ENCODE data around the gene TTC7B.
"Not testable (repeated sequence)": the region's sequence is repeated elsewhere in the genome, so short reads cannot be mapped to it uniquely, and the experiment has no call there.

Gene TTC7B

GRCh38 chr14:90831821-90832220, 15.6 kb upstream of the TTC7B start:
- no peak for DNase-seq (ENCODE audit: low read depth)

DNA sequence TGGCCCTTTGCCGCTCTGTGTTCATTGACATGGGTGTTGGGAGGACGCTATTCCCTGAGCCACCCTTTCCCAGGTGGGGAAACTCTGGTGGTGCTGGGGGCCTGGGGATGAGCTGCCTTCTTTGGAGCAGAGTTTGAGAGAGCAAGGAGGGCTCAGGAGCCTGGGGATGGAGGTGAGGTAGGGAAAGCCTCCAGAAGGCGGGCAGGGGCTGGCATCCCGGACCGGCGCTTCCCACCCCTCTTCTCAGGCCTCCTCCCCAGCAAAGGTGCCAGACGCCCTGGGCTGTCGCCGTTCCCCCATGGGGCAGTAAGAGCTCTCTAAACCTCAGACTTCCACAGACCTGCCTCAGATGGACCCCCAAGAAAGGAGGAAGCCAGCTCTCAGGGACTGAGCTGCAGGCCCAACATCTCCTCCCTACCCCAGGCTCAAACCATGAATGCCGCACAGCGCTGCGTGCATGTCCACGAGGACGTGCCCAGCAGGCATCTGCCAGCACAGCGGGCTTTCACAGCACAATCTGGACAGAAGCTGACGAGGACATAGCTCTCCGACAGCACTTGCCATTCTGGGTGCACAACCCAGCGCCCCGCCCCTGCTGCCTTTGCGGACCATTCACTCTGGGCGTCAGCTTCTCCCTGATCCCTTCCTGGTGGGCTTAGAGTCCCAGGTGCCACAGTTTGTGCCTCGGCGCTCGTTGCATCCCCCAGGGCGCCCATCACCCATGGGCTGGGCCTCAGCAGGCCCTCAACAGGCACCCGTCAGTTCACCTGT, 14.9 kb upstream of the TTC7B start:
- DNase-seq (ENCODE audit: low read depth) = no peak

- no peak for DNase-seq (ENCODE audit: low read depth)
These were observed 13.4 kb upstream of the TTC7B start for GRCh38 chr14:90829677-90830076.

GRCh38 chr14:90828642-90829487, 12.6 kb upstream of the TTC7B start:
- no peak for DNase-seq (ENCODE audit: low read depth)

DNA sequence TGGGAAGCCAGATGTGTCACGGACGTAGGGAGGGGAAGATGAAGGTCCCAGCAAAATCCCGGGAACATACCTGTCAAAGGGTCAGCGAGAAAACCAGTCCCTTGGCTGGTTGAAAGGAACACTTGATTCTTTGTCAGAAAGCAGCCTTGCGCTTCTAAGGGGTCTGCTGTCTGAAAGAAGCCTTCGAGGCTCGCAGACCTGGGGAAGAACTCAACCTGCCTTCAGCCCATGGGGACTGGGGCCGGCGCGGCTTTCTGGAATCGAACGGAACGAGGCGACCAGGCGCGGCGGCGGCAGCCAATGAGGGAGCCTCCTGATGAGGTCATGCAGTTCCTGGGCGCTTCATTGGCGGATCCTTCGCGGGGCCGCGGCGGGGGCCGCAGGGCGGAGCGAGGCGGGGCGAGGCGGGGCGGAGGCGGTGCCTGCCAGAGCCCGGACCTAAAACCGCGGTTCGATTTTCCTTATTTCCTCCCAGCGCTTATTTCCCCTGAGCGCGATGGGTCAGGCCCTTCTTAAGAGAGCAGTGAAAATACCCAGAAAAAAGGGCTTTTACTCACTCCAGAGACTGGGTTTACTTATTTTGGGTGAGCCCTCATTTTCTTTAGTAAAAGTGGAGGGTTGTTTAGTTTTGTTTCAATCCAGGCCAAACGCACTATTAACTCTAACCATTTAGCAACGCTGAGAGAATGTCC, 11.8 kb upstream of the TTC7B start:
- no peak for DNase-seq (ENCODE audit: low read depth)

DNA sequence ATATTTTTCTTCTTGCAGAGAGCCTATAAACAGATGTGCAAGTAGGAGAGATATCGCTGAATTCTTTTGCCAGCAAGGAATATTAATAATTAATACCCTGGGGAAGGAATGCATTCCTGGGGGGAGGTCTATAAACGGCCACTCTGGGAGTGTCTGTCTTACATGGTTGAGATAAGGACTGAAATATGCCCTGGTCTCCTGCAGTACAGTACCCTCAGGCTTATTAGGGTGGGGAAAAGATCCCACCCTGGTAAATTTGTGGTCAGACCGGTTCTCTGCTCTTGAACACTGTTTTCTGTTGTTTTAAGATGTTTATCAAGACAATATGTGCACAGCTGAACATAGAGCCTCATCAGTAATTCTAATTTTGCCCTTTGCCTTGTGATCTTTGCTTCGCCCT, 7.3 kb upstream of the TTC7B start:
- DNase-seq (ENCODE audit: low read depth) = not testable (repeated sequence)

- peak; percentile 41 for DNase-seq (ENCODE audit: low read depth)
These were observed 4.7 kb upstream of the TTC7B start for GRCh38 chr14:90820958-90821357.

GRCh38 chr14:90819734-90820393, 3.6 kb upstream of the TTC7B start:
- no peak for DNase-seq (ENCODE audit: low read depth)

DNA sequence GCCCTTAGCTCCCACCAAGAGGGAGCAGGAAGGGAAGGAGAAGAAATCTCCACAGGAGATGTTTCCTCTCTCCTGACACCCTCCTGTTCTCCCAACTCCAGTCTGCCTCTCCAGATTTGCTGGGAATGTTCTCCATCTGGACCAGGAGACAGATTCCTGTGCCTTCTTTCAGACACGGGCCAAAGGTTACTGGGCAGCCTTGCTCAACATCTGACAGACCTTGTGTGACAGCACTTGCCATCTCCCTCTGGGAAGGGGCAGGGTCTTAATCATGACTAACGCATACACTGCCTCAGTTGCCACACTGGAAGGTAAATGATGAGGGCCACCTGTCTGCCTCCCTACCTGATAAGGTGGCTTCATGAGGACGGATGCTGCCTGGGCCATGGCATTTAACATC, 2.5 kb upstream of the TTC7B start:
- no peak for DNase-seq (ENCODE audit: low read depth)

- no peak for DNase-seq (ENCODE audit: low read depth)
These were observed 629 bp upstream of the TTC7B start for GRCh38 chr14:90816681-90817436.

GRCh38 chr14:90815572-90815821, 733 bp downstream of the TTC7B start:
- no peak for DNase-seq (ENCODE audit: low read depth)

- DNase-seq (ENCODE audit: low read depth) = no peak
These were observed 1.2 kb downstream of the TTC7B start for GRCh38 chr14:90814806-90815571.

- DNase-seq (ENCODE audit: low read depth) = no peak
These were observed 2.8 kb downstream of the TTC7B start for GRCh38 chr14:90813442-90813841.

- DNase-seq (ENCODE audit: low read depth) = no peak
These were observed 4.1 kb downstream of the TTC7B start for GRCh38 chr14:90812109-90812508.

- DNase-seq (ENCODE audit: low read depth) = no peak
These were observed 4.6 kb downstream of the TTC7B start for GRCh38 chr14:90811641-90812040.

DNA sequence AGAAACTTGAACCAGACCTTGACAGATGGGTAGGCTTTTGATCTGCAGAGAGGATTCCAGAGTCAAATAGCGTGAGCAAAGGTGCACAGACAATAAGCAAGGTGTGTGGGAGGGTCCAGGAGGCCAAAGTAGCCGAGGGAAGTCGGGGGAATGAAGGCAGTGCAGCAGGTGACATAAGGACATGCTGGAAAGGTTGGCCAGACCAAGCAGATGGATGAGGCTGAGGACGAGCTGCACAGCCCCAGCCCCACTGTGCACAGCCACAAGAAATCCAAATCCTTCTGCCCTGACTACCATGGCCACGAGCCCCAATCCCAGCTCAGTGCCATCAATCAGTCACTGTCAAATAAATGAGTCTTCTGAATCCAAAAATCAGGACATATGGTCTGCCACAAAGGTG, 5.4 kb downstream of the TTC7B start:
- no peak for DNase-seq (ENCODE audit: low read depth)

GRCh38 chr14:90809530-90810312, 6.5 kb downstream of the TTC7B start:
- DNase-seq (ENCODE audit: low read depth) = no peak

DNA sequence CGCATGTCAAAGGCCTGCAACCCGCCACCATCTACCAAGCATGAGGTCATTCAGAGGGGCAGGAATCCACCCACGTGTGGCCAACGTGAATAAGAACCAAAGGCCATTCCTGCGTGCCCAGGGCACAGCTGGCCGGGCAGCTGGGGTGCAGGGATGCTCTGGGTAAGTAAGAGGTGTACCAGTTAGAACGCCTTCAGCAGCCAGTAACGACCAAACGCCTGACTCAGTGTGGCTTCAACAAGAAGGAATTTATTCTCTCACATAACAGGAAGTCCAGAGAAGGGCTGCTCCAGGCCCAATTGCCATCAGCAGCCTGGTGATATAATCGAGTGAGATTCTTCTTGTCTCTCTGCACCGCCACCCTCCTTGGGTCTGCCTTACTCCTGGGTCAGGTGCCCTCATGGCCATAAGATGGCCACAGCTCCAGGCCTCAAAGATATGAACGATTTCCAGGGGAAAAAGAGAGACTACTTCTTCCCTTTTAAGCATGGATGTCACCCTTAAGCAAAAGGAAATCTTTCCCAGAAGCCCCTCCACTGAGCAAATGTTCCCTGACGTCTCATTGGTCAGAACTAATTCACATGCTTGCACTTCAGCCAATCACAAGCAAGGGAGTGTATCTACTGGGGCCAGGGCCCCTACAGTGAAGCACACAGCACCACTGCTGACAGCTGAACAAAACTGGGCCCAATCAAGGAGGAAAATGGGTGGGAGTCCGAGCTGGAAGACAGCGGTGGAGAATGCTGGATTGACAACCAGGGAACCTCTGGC, 7.3 kb downstream of the TTC7B start:
- no peak for DNase-seq (ENCODE audit: low read depth)

- no peak for DNase-seq (ENCODE audit: low read depth)
These were observed 9.2 kb downstream of the TTC7B start for GRCh38 chr14:90807060-90807459.
